Endothelial cell of umbilical vein (primary cell): Measurements from ENCODE around the gene TERC. TPM values are rescaled to one million over a fixed set of nuclear protein-coding genes. Genes with fewer than 3 reads are reported as not detected.

Source experiments
- BruUV-seq: library from RNA; stranded (reverse); fragments of 400-500 nt; replicated peaks from 2 replicates; lab custom pipeline; 2021; lab: Mats Ljungman, UMichigan
- CTCF ChIA-PET: fragments of 300-600, 350-600 bp; sonication (Branson Sonifier 250); formaldehyde crosslinking; loops from one replicate; lab custom pipeline; 2021; ENCODE audit warnings: antibody characterized with exemption, inconsistent platforms; lab: Charles Lee
- POLR2A ChIA-PET: fragments of 300-600, 350-600 bp; sonication (Branson Sonifier 250); formaldehyde crosslinking; loops from one replicate; lab custom pipeline; 2021; ENCODE audit warnings: antibody characterized with exemption, inconsistent platforms; lab: Charles Lee
- DNase-seq: peaks from one replicate; pipeline ENCODE4 v3.0.0-alpha.2; 2011; ENCODE audit warnings: low read depth, low spot score
- FAIRE-seq: peaks from 2 replicates; lab custom pipeline; 2011; peaks lifted over from hg19 to GRCh38; lab: Jason Lieb, UNC
- H2AFZ ChIP-seq: 2 replicates; pipeline ENCODE4 v1.6.0; 2012; ENCODE audit warnings: low read depth, low read length, control low read depth, inconsistent platforms
- H3K27ac ChIP-seq: 2 replicates; pipeline ENCODE4 v1.5.1; 2011; ENCODE audit warnings: low read depth, mild to moderate bottlenecking, control low read depth, low read length, moderate library complexity; ENCODE audit not compliant: insufficient read depth
- H3K27me3 ChIP-seq, 2 experiments: 2 replicates each; pipeline versions ENCODE4 v1.6.0 to v1.6.1; 2011; ENCODE audit warnings: low read length in 2 of 2, mixed read lengths in 1 of 2; ENCODE audit not compliant: control insufficient read depth in 2 of 2, insufficient read depth in 2 of 2
- H3K36me3 ChIP-seq, 2 experiments: 2 replicates in 1 of 2; 3 replicates in 1 of 2; pipeline ENCODE4 v1.5.1; 2011; ENCODE audit warnings: low read length in 2 of 2, mild to moderate bottlenecking in 1 of 2, moderate library complexity in 1 of 2; ENCODE audit not compliant: control insufficient read depth in 2 of 2, insufficient read depth in 2 of 2; ENCODE audit errors: extremely low read depth in 1 of 2
- H3K4me1 ChIP-seq: 3 replicates; pipeline ENCODE4 v1.5.1; 2011; ENCODE audit warnings: mild to moderate bottlenecking, low read length; ENCODE audit not compliant: control insufficient read depth, insufficient read depth; ENCODE audit errors: extremely low read depth
- H3K4me2 ChIP-seq: 2 replicates; pipeline ENCODE4 v1.6.1; 2011; ENCODE audit warnings: low read length, control low read depth, mixed read lengths; ENCODE audit not compliant: insufficient read depth
- H3K4me3 ChIP-seq, 3 experiments: fragments of 200-600 bp in 1 of 3; sonication (generic), shearing (Covaris generic) in 1 of 3; replicated peaks in 1 of 3; 2 replicates each; pipeline ENCODE4 v1.5.1; 2011 to 2016; ENCODE audit warnings: control low read depth in 3 of 3, low read length in 3 of 3, mild to moderate bottlenecking in 2 of 3, inconsistent platforms in 1 of 3, low read depth in 1 of 3, moderate library complexity in 1 of 3; ENCODE audit not compliant: insufficient read depth in 1 of 3
- H3K79me2 ChIP-seq: 2 replicates; pipeline ENCODE4 v1.6.0; 2012; ENCODE audit warnings: low read length, inconsistent platforms; ENCODE audit not compliant: control insufficient read depth, insufficient read depth
- H3K9ac ChIP-seq: replicated peaks from 2 replicates; pipeline ENCODE3; 2011; ENCODE audit warnings: low read length, control low read depth; ENCODE audit not compliant: insufficient read depth; ENCODE audit errors: extremely low read depth
- H3K9me1 ChIP-seq: replicated peaks from 3 replicates; pipeline ENCODE4 v1.6.0; 2011; ENCODE audit warnings: mild to moderate bottlenecking, low read length; ENCODE audit not compliant: control insufficient read depth, insufficient read depth; ENCODE audit errors: extremely low read depth
- H3K9me3 ChIP-seq: replicated peaks from 2 replicates; pipeline ENCODE4 v1.5.1; 2012; ENCODE audit warnings: low read length, inconsistent platforms; ENCODE audit not compliant: control insufficient read depth, insufficient read depth
- H4K20me1 ChIP-seq: replicated peaks from 2 replicates; pipeline ENCODE3; 2011; ENCODE audit warnings: mild to moderate bottlenecking, low read length; ENCODE audit not compliant: control insufficient read depth, insufficient read depth; ENCODE audit errors: extremely low read depth
- EZH2 ChIP-seq: IDR thresholded peaks from 2 replicates; pipeline ENCODE4 v1.6.1; 2012; ENCODE audit warnings: borderline replicate concordance, low read depth, mild to moderate bottlenecking, moderate library complexity, low read length, inconsistent platforms; ENCODE audit not compliant: severe bottlenecking
- GATA2 ChIP-seq: IDR thresholded peaks from 2 replicates; pipeline ENCODE4 v1.7.0; 2011; ENCODE audit warnings: low read depth, mild to moderate bottlenecking, moderate library complexity, mixed read lengths, low read length; ENCODE audit not compliant: insufficient read length, insufficient read depth
- JUN ChIP-seq: IDR thresholded peaks from 2 replicates; pipeline ENCODE4 v1.6.1; 2011; ENCODE audit warnings: borderline replicate concordance, low read depth; ENCODE audit not compliant: insufficient read length, insufficient read depth
- MAX ChIP-seq: IDR thresholded peaks from 2 replicates; pipeline ENCODE4 v1.6.1; 2011; ENCODE audit not compliant: insufficient read depth, insufficient read length
- MYC ChIP-seq: IDR thresholded peaks from one replicate; pipeline ENCODE4 v1.6.1; 2011; ENCODE audit warnings: mild to moderate bottlenecking, low read depth, low read length
- POLR2A ChIP-seq: IDR thresholded peaks from 2 replicates; pipeline ENCODE4 v1.6.1; 2012; ENCODE audit warnings: low read depth, mild to moderate bottlenecking, control low read depth, low read length
- POLR2AphosphoS5 ChIP-seq: IDR thresholded peaks from 2 replicates; pipeline ENCODE4 v1.6.1; 2012; ENCODE audit warnings: low read depth, mild to moderate bottlenecking, control low read depth, low read length, moderate library complexity; ENCODE audit not compliant: insufficient read depth
- dilution Hi-C: fragments of 300-500 bp; cut with MboI; formaldehyde crosslinking; loops from one replicate; pipeline ENCODE4 v1.15.0; 2019; ENCODE audit warnings: low sequenced_read_pairs; ENCODE audit not compliant: extremely low pct_ligation_motif_present
- intact Hi-C: fragments of 100-400 bp; cut with micrococcal nuclease; formaldehyde crosslinking; loops from one replicate; pipeline ENCODE4 v1.10.0; 2022
- polyA plus RNA-seq, 4 experiments: library from polyadenylated mRNA; depleted of rRNA in 3 of 4; stranded (reverse) in 3 of 4; unstranded in 1 of 4; fragments of >200 nt; gene quantifications; 2 replicates each; pipeline versions ENCODE4 v1.2.1 to v1.2.3, GENCODE V29; 2011 to 2012; ENCODE audit warnings: missing spikeins in 1 of 4
- total RNA-seq: library from RNA; stranded (reverse); gene quantifications from 2 replicates; pipeline ENCODE4 v1.2.3, GENCODE V29; 2021
- TF ChIP-seq, protein P1 (sequence below), 2 donors: IDR thresholded peaks; 1 replicate in 1 of 2; 2 replicates in 1 of 2; pipeline ENCODE4 v1.5.1; 2011; ENCODE audit warnings: low read length in 2 of 2, mild to moderate bottlenecking in 2 of 2, moderate library complexity in 2 of 2, control low read depth in 1 of 2, inconsistent platforms in 1 of 2, low read depth in 1 of 2; ENCODE audit not compliant: insufficient read depth in 1 of 2; ENCODE audit errors: extremely low read depth in 1 of 2

TERC gene
- total and polyA plus RNA-seq, 2 donors (not counting 3 experiments of a cell fraction or from before 2014, with no cell fraction given), result 2.6 to 6.1 TPM

DNA sequence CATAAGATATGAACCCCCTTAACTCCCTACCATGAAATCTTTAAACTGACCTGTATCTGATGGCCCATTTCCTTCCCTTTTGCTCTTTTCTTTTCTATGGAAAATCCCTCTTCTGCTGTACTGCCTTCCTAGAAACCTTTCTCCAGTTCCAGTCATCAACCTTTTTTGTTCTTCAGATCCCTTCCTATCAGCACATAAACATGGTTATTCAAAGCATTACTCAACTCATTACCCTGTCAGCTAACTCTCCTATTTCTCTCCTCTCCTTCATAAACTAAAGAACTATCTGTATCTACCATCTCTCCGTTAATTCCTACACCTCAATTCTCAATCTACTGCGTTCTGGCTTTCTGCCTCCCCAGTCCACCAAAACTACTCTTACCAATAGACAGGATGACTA is 13.0 kb downstream of the TERC start:
- no peaks in the 10 kb centered on the region for H3K36me3 ChIP-seq
- FAIRE-seq (no peak), DNase-seq (no peak)
- TF ChIP-seq EZH2 (no peak), POLR2AphosphoS5 (no peak), MYC (no peak), JUN (no peak), GATA2 (no peak), POLR2A (no peak), MAX (no peak)
- TF ChIP-seq, protein P1, sequence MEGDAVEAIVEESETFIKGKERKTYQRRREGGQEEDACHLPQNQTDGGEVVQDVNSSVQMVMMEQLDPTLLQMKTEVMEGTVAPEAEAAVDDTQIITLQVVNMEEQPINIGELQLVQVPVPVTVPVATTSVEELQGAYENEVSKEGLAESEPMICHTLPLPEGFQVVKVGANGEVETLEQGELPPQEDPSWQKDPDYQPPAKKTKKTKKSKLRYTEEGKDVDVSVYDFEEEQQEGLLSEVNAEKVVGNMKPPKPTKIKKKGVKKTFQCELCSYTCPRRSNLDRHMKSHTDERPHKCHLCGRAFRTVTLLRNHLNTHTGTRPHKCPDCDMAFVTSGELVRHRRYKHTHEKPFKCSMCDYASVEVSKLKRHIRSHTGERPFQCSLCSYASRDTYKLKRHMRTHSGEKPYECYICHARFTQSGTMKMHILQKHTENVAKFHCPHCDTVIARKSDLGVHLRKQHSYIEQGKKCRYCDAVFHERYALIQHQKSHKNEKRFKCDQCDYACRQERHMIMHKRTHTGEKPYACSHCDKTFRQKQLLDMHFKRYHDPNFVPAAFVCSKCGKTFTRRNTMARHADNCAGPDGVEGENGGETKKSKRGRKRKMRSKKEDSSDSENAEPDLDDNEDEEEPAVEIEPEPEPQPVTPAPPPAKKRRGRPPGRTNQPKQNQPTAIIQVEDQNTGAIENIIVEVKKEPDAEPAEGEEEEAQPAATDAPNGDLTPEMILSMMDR (IDR thresholded peaks at IDR 0.05; ENCODE audit: extremely low read depth in 1 of 2, insufficient read depth in 1 of 2, low read depth in 1 of 2, low read length in 2 of 2), result no peak
- no peak overlapping the region for H3K4me3 ChIP-seq
- dilution Hi-C loops, result no loop called here
- H3K9me3 ChIP-seq, result no peaks in the 10 kb centered on the region
- H3K9ac ChIP-seq, result no peak overlapping the region
- no peaks in the 10 kb centered on the region for H3K79me2 ChIP-seq
- no peak overlapping the region for H2AFZ ChIP-seq
- POLR2A ChIA-PET, result no interaction called here
- H4K20me1 ChIP-seq, result no peaks in the 10 kb centered on the region
- BruUV-seq, result no TSS peak
- CTCF ChIA-PET, result no interaction called here
- no peaks in the 10 kb centered on the region for H3K4me1 ChIP-seq
- intact Hi-C loops, result no loop called here
- H3K27me3 ChIP-seq, result peaks cover 3 to 24% of the 10 kb centered on the region in 2 experiments
- no peaks in the 10 kb centered on the region for H3K9me1 ChIP-seq
- no peak overlapping the region for H3K27ac ChIP-seq
- no peak overlapping the region for H3K4me2 ChIP-seq
